Right lobe of liver (tissue), 6 donors: ENCODE data around the gene AIFM3. TPM values are rescaled to one million over a fixed set of nuclear protein-coding genes. Genes with fewer than 3 reads are reported as not detected.

ENCODE experiments used
- ATAC-seq, 4 donors: fragments of 200-7000 bp; cut with Tn5 transposase; one replicate each; pipeline ENCODE4 v1.9.1; 2020; ENCODE audit warnings: mild to moderate bottlenecking in 4 of 4, moderate library complexity in 4 of 4
- DNase-seq, 3 donors: peaks; one replicate each; pipeline ENCODE4 v3.0.0-alpha.2; 2020
- H3K27ac ChIP-seq, 3 donors: fragments of 200-600 bp; one replicate each; pipeline ENCODE4 v1.8.0; 2022
- H3K27me3 ChIP-seq, 2 donors: fragments of 200-600 bp; one replicate each; pipeline ENCODE4 v1.8.0; 2022
- H3K36me3 ChIP-seq, 4 donors: fragments of 200-600 bp; sonication (generic) in 1 of 4; one replicate each; pipeline versions ENCODE4 v1.5.1 to v1.8.0; 2017 to 2022; ENCODE audit warnings: control low read depth in 1 of 4
- H3K4me1 ChIP-seq, 4 donors: fragments of 200-600 bp; sonication (generic) in 1 of 4; one replicate each; pipeline versions ENCODE4 v1.5.1 to v1.8.0; 2017 to 2022; ENCODE audit warnings: control low read depth in 1 of 4
- H3K4me3 ChIP-seq, 3 donors: fragments of 200-600 bp; one replicate each; pipeline ENCODE4 v1.8.0; 2022
- H3K9me3 ChIP-seq, 4 donors: fragments of 200-600 bp; sonication (generic) in 1 of 4; one replicate each; pipeline versions ENCODE4 v1.5.1 to v1.8.0; 2017 to 2022; ENCODE audit warnings: control low read depth in 1 of 4
- CTCF ChIP-seq, 4 donors: fragments of 200-600 bp in 3 of 4; fragments of 450-650 bp in 1 of 4; IDR thresholded peaks; one replicate each; pipeline versions ENCODE4 v1.5.1 to v1.8.0; 2016 to 2022; ENCODE audit warnings: antibody characterized with exemption in 4 of 4, mild to moderate bottlenecking in 2 of 4
- POLR2A ChIP-seq: fragments of 450-650 bp; IDR thresholded peaks from one replicate; pipeline ENCODE4 v1.6.1; 2017; ENCODE audit warnings: antibody characterized with exemption, mild to moderate bottlenecking
- WGBS: methylation state at CpG from one replicate; pipeline ENCODE4 v1.1.6; 2018; ENCODE audit warnings: low coverage, low lambda C conversion rate; ENCODE audit not compliant: insufficient coverage; ENCODE audit errors: missing lambda C conversion rate; 5-methylcytosine and 5-hydroxymethylcytosine counted together
- intact Hi-C, 2 donors: fragments of 100-400 bp; cut with DNase I; formaldehyde crosslinking; loops; one replicate each; pipeline versions ENCODE4 v1.11.2 to v1.14.1; 2022
- total RNA-seq, 6 experiments: library from RNA; depleted of rRNA in 2 of 6; stranded (reverse); fragments of >200 nt in 2 of 6; fragmentation: NEBNext Ultra II Directional in 3 of 6; extraction: Animal tissue kit (Norgen Biotek cat#: 25700) in 3 of 6; gene quantifications; one replicate each; pipeline versions ENCODE4 v1.1.0 to v1.2.4, GENCODE V29; 2016 to 2023
- donor health status: DM: no; HTN: yes; CAD: no.
- donor health status: DM: no; HTN: no; CAD: no.
- donor health status: DM: no; HTN: no; CAD: no.
- donor health status: DM: no; HTN: yes; CAD: no.
- donor health status: DM: no; HTN: yes; CAD: no.

Gene AIFM3
- total RNA-seq, 6 experiments from 2014 or later: 0.37 to 1.4 (median 1.0) TPM

GRCh38 chr22:21018314-21018713 is 51.3 kb downstream of the AIFM3 start:
- Histone ChIP-seq H3K4me1 (peaks cover 0 to 6% (median 0%) of the 10 kb centered on the region in 4 donors), H3K27ac (no peak overlapping the region), H3K9me3 (no peaks in the 10 kb centered on the region), H3K27me3 (no peaks in the 10 kb centered on the region), H3K4me3 (no peak overlapping the region), H3K36me3 (no peaks in the 10 kb centered on the region)
- ATAC-seq (no peak), DNase-seq (no peak)
- TF ChIP-seq POLR2A: no peak
- no peak for TF ChIP-seq CTCF (IDR thresholded peaks at IDR 0.05)
- WGBS: 92% methylated on average over 3 of the region's 4 CpGs
- intact Hi-C loops: no loop called here

- no peaks in the 10 kb centered on the region for H3K9me3 ChIP-seq
- no peak overlapping the region for H3K4me3 ChIP-seq
- intact Hi-C loops: no loop called here
- H3K27me3 ChIP-seq: no peaks in the 10 kb centered on the region
- WGBS: 52% methylated on average over 7 of the region's 7 CpGs
- no peak overlapping the region for H3K27ac ChIP-seq
- H3K4me1 ChIP-seq: no peaks in the 10 kb centered on the region
- H3K36me3 ChIP-seq: no peaks in the 10 kb centered on the region
- TF ChIP-seq POLR2A: no peak
- peak in 2 of 4 donors; percentile 14 to 32 for TF ChIP-seq CTCF (IDR thresholded peaks at IDR 0.05)
- ATAC-seq (no peak), DNase-seq (no peak)
Observed at GRCh38 chr22:21020802-21021429, 53.9 kb downstream of the AIFM3 start.

- ATAC-seq (no peak), DNase-seq (no peak)
- Histone ChIP-seq H3K27me3 (no peaks in the 10 kb centered on the region), H3K4me3 (no peak overlapping the region), H3K27ac (no peak overlapping the region), H3K9me3 (no peaks in the 10 kb centered on the region), H3K36me3 (no peaks in the 10 kb centered on the region), H3K4me1 (no peaks in the 10 kb centered on the region)
- TF ChIP-seq POLR2A (no peak), CTCF (IDR thresholded peaks at IDR 0.05) (no peak)
- intact Hi-C loops: no loop called here
- 33% methylated on average over 2 of the region's 10 CpGs for WGBS
Observed at GRCh38 chr22:21022507-21022906, 55.5 kb downstream of the AIFM3 start.

GRCh38 chr22:21022955-21023614 is 56.0 kb downstream of the AIFM3 start:
- no peak overlapping the region for H3K4me3 ChIP-seq
- 100% methylated on average over 1 of the region's 13 CpGs for WGBS
- TF ChIP-seq POLR2A: no peak
- no peak for TF ChIP-seq CTCF (IDR thresholded peaks at IDR 0.05)
- H3K27me3 ChIP-seq: no peaks in the 10 kb centered on the region
- ATAC-seq: no peak
- intact Hi-C loops: no loop called here
- no peaks in the 10 kb centered on the region for H3K36me3 ChIP-seq
- H3K9me3 ChIP-seq: no peaks in the 10 kb centered on the region
- no peak for DNase-seq
- no peak overlapping the region for H3K27ac ChIP-seq
- no peaks in the 10 kb centered on the region for H3K4me1 ChIP-seq
